Stimulated activated CD4-positive, alpha-beta T cell treated with anti-CD3 and anti-CD28 coated beads, Interleukin-15, amount 100 ng/mL, for 24 hours (primary cell): ENCODE results near the gene EPB42.
A peak's percentile ranks its signal among the peaks of the same experiment; 100 is the strongest.

Experiments
- DNase-seq: peaks from one replicate; pipeline ENCODE4 v3.0.0-alpha.2; 2020

The EPB42 gene

DNA sequence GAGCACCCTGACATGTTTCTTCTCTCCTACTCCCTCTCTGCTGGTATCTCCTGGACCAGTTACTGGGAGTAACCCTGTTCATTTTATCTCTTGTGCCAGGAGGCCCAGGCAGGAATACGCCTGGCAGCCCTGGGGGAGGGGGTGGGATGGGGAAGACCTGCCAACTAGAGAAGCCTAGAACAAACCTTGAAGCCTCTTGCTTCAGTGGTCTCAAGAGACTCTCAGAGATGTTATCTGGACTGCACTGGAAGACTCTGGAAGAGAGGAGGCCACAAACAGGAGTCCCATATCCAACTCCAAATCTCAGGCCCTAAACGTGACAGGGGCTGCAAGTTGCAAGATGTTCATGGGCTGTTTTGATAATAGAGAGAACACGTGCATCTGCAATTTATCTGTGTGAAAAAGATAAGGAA lies at the start of gene EPB42:
Gene EPB42, minus strand, starts transcription at position 28 of the 413 bp plus-strand sequence. CDS start 193 bp downstream, outside the sequence.
- no peak for DNase-seq

DNA sequence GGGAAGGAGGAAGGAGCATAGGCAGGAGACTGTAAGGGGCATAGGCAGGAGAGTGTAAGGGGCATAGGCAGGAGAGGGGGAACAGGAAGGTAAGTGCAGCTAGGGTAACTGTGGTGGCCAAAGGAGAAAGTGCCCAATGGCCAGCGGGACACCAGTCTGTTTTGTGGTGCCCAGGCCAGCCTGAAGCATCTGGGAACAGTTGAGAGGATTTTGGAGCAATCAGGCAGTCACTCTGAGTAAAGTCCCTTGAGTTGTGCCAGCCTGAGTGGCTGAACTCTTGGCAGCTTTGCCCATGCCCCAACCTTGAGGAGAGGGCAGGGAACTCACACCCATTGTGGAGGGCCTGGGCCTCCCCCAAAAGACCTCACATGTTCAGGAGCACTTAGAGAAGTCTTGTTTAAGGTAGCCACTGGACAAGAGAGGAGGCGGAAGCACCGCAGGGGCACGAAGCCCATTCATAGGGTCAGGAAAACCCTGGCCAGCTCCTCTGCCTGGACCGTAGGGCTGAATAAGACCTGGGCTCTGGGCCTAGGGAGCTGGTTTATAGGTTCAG lies 49.4 kb upstream of the EPB42 start:
- no peak for DNase-seq

DNA sequence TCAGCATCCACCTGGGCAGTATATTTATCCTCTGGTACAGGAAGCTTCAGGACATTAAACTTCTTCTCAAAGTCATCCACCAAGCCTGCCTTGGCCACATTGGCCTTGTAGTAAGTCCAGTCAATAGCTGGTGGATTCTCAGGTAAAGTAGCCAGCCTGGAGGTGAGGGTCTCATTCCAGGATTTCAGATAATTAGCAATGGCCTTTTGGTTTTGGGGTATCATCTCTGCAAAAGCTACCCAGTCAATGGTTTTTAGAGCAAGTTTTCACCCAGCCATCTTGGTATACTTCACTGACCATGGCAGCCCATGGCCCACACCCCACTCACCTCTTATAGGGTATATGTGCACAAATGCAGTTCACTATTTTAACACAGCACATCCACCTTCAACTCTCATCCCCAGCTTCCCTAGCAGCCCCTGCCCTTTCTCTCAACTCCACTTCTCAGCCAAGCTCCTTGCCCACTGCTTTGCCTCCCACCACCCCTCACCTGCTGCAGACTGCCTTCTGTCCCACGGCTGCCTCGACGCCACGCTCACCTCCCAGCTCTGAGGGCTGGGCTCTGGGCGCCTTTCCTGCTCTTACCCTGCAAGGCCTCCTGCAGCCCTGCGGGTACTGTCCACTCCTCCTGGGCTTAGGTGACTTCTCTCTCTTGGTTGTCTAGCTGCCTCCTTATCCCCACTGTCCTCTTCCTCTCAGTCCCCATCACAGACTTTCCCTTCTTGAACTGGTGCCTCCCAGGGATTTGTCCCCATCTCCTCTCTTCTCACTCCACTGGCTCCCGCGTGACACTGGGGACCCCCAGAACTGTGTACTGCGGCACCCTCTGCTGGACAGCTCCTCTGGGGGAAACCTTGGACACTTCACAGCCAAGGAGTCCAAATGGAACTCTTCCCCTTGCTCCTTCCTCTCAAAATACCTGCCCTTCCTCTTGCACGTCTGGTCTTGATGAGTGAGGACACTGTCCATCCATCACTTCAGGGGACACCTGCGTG lies 47.6 kb upstream of the EPB42 start:
- peak; percentile 29 for DNase-seq

DNA sequence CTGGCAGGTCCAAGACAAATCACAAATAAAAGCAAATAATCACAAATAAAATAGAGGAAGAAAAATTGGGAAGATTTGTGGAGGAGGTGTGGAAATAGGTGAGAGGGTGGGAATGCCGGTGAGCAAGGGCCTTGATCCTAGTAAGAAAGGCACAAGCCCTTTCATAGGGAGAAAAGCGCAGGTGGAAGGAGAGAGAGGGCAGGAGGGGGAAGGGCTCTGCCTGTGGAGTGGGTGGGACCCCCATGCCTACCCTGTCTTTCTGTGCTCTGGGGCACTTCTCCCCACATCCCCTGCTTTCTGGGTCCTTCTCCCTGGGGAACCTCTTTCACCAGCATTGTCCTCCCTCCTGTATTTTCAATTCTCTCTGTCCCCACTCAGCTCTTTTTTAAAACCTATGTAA lies 46.6 kb upstream of the EPB42 start:
- no peak for DNase-seq

DNA sequence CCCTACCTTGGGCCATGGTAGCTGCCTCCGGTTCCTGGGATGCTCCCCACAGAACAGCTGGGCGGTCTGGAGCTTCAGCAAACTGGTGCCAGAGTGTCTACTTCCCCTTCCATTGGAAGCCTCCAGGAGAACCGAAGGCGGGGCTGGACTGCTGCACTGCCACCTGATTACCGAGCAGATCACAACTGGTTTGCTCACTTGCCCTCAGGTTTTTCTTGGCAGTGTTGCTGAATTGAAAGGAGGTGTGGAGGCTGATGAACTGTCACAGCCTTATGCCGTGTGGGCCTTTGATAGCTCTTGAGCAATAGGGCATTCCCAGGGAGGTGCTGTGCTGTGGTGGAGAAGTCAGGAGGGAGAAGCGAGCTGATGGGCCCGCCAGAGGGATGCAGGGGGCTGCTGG lies 46.0 kb upstream of the EPB42 start, which contains the start of gene TGM5:
Gene TGM5, minus strand, starts transcription at position 95 of the 400 bp plus-strand sequence. Its CDS starts 79 bp downstream, at position 16.
- DNase-seq = no peak

DNA sequence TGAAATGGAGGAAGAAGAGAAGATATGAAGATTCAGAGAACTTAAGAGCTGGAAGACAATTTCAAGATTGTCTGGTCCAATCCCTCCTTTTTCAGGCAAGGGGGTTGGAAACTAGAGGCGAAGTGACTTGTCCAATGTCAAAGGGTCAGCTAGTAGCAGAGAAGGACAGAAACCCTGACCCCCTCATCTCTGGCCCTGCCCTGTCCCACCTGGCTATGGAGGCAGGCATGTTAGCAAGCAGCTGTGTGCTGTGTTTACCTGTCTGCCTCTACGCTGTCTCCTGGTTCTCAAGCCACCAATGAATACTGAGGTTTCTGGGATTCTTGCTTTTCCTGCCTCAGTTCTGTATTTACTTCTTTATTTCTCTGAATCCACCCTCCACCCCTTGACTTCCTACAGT lies 45.6 kb upstream of the EPB42 start:
- DNase-seq = no peak

GRCh38 chr15:43260011-43260615 lies 39.3 kb upstream of the EPB42 start:
- no peak for DNase-seq

- no peak for DNase-seq
Measured at GRCh38 chr15:43258781-43259180, 38.0 kb upstream of the EPB42 start.

GRCh38 chr15:43256341-43256740 lies 35.5 kb upstream of the EPB42 start:
- no peak for DNase-seq

- DNase-seq = no peak
Measured at GRCh38 chr15:43255376-43255775, 34.6 kb upstream of the EPB42 start.

DNA sequence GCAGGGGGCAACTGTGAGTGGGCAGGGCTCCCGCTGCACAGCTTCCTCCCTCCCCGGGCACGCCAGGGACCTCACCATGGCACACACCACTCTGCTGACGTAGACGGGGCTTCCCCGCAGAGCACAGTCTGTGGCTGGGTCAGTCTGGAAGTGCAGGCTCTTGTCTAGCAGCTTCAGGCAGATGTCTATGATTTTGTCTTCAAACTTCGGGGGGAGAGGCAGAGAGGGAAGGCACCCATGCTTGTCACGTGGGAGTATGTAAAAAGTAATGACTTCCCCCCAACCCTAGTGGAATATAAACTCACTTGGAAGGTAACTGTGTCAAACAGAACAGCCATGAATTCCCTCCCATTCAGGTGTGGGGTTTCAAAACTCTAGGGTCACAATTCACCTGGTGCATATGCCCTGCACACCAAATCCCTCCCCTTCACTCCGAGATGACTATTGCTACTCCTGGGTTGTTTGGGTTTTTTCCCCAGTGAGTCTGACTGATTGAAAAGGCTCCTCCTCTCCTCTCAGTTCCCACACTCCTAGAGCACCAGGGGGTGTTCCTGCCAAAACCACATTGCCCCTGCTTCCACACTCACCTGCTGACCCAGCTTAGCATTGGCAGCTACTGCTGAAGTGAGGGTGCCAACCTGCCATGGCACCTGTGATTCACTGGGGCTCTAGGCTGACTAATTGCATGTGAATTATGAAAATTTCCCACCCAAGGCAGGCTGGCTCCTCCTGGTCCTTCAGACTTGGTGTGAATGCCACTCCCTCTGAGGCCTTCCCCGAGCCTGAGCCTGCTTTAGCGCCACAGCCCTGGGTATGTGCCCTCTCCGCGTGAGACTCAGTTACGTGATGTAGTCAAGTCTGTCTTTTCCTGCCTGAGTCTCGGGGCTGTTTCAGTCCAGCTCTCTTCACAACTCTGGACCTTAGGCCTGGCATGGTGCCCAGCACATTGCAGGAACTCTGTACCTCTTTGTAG lies 32.9 kb upstream of the EPB42 start:
- peak; percentile 37 for DNase-seq

GRCh38 chr15:43251871-43252250 lies 31.0 kb upstream of the EPB42 start:
- peak; percentile 35 for DNase-seq

DNA sequence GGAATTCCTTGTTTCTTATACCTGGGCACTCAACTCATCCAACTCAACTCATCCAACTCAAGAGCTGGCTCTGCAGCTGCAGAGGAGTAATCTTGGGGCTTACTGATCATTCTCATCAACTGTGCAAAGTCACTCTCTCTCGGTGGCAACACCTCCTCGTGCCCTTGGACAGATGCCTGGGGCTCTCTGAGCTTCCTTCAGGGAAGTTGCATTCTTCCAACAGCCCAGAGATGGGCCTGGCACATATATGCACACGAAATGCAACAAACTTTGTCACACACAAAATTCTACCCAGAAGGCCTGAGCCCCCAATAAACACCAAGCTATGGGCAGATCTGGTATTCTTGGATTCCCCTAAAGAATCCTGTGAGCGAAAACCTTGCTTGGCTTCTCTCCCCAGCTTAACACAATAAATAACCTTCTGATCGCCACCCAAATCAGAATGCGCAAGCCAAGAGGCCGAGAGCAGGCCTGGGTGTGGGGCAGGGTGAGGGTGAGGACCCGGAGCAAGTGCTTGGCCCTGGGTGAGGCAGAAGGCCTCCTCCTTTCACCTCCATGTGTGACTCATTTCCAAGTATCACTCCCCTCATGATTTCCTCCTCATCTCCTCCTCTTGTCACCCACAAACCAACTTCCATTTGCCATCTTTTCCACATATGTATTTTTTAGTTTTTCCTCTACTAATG lies 30.5 kb upstream of the EPB42 start:
- no peak for DNase-seq

DNA sequence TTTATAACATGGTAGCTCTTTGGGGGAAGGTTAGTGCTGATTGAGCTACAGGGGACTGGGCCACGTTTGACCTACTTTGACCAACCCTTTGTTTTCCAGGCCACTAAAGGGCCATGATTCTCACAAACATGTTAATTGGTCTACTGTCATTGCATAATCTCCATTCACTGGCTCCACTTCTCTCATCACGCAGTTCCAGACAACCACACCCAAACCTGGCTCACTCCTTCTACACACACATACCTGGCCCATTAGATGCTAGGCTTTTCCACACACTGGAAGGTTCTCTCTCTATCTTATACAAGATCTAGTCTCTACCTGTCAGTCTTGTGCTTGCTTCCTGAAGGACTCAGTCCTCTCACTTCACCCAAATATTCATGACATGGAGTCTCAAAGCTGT lies 30.0 kb upstream of the EPB42 start:
- no peak for DNase-seq

GRCh38 chr15:43249699-43250203 lies 28.9 kb upstream of the EPB42 start:
- DNase-seq = peak; percentile 26

GRCh38 chr15:43249236-43249635 lies 28.4 kb upstream of the EPB42 start:
- no peak for DNase-seq

DNA sequence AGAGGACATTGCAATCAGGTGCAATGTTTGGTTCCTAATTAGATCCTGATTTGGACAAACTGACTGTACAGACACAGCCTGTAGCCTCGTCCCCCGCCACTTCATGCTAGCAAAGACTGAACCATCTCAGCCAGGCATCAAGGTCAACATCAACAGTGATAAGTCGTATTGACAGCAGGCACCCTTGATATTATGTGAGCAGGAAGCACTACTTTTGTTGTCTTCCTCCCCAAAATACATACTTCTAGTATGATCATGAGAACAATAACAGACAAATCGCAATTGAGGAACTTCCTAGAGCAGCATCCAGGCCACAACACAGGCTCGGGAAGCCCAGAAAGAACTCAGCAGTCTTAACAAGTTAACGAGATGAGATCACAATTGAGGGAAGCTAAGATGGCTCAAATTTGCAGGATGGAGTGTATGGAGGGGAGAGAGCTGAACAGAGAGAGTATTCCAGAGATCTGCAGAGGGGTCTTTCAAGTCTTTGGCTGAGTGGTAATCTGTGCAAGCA lies 25.5 kb upstream of the EPB42 start:
- no peak for DNase-seq

- DNase-seq = no peak
Measured at GRCh38 chr15:43244092-43244491, 23.3 kb upstream of the EPB42 start.

DNA sequence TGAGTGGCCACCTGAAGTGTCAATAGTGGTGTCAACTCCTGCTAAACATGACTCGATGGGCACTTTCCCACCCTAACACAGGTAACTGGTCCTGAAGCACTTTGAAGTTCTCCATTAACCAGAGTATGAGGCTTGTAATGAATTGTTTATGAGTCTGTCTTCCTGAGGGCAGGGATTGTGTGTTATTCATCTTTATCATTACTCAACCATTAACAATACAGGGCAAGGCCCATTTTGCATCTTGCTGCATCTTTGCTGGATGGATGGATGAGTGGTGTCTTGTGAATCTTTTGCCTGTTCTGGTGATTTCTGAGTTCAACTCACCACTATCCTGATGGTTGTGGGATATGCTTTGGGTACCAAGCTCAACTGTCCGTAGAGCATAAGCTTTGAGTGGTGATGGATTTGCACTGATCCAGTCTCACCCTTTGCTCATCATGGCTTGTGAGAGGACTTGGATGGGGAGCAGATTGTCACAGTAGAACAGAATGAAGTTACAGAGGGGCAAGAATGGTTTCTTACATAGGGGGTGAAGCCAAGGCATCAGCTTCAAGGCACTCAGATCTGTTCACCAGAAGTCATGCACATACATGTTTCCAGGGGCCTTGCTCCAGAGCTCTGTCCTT lies 22.3 kb upstream of the EPB42 start:
- DNase-seq = no peak

GRCh38 chr15:43242616-43243015 lies 21.8 kb upstream of the EPB42 start:
- no peak for DNase-seq

DNA sequence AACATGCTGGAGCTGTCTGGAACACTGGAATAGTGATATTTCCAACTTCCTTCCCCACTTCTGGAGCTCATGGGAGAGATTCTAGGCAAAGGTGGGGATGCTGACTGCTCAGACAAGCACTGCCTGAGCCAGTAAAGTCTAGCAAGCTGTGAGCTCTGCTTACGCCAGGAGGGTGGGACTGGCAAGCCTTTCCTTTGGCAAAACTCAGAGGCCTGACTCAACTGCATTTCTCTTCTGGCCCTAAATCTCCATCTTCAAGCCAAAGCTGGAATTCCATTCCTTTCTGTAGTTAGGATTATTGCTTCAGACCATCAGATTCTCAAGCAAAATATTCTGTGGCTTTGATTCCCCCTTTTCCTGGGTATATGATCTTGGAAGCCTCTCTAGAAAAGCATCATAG lies 20.3 kb upstream of the EPB42 start:
- no peak for DNase-seq
